NCI-H1694 treated with DMSO at 0.1 percent for 48 hours (cell line): ENCODE results near the gene TOR1A.

Experiments
- DNase-seq: peaks from one replicate; lab custom pipeline; 2025; lab: John Stamatoyannopoulos, UW

TOR1A gene, protein sequence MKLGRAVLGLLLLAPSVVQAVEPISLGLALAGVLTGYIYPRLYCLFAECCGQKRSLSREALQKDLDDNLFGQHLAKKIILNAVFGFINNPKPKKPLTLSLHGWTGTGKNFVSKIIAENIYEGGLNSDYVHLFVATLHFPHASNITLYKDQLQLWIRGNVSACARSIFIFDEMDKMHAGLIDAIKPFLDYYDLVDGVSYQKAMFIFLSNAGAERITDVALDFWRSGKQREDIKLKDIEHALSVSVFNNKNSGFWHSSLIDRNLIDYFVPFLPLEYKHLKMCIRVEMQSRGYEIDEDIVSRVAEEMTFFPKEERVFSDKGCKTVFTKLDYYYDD

DNA sequence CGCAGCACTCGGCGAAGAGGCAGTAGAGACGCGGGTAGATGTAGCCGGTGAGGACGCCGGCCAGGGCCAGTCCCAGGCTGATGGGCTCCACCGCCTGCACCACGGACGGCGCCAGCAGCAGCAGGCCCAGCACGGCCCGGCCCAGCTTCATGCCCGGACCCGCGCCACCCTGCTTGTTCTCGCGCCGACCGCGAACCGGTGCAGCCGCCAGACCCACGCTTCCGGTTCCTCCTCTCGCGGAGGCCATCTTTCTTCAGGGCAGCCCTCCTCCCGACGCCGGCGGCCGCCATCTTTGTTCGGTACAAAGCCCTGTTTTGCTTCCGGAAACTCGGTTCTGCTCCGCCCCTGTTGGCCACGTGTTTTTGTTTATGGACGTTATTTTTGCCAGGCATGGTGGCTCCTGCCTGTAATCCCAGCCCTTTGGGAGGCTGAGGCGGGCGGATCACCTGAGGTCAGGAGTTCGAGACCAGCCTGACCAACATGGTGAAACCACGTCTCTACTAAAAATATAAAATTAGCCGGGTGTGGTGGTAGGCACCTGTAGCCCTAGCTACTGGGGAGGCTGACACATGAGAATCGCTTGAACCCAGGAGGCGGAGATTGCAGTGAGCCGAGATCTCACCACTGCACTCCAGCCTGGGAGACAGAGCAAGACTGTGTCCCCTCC is at the start of gene TOR1A:
TOR1A (minus strand) TSS at position 202 of the 667 bp plus-strand sequence; CDS start at position 151, 51 bp downstream.
- peak; percentile 86 for DNase-seq

DNA sequence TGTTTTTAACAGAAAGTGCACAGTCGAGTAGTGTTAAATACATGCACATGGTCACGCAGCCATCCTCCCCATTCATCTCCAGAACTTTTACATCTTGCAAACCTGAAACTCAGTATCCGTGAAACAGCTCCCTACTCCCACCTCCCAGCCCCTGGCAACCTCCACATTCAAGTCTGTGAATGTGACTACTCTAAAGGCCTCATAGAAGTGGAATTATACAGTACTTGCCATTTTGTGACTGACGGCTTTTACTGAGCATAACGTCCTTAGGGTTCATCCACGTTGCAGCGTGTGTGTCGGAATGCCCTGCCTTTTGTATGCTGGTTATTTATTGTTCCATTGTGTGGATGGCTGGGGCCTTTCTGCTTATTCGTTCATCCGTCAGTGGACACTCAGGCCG is 47.1 kb upstream of the TOR1A start:
- DNase-seq, result no peak

DNA sequence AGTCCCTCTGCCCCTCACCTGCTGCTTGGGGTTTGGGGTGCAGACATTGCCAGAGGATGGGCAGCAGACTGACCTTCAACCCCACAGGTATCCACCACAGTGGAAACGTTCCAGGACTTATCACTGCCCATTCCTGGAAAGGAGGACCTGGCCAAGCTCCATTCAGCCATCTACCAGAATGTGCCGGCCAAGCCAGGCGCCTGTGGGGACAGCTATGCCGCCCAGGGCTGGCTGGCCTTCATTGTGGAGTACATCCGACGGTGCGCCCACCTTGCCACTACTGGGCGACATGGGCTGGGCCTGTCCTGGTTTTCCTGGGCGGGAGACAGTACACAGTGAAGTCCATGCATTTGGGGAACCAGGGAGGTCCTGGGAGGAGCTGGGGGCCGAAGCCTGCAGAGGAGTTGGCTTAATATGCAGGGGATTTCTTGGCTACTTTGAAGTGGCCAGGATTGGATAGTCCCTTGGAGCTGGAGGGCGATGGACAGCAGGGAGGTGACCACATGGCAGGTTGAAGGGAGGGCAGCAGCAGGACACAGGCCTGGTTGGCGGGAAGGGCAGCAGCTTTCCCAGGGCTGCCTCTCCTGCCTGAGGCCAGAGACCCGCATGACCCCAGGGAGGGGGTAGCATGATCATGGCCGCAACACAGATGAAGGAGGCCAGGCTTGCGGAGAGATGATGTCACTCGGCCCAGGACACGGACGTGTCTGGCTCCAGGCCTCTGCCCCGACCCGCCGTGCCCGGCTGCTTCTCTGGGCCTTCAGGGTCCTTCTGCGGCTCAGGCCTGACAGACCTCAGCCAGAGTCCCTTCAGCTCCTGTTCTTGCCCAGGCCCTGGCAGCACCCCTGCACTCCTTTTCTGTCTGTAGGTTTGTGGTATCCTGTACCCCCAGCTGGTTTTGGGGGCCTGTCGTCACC is 45.9 kb upstream of the TOR1A start:
- DNase-seq, result no peak

DNA sequence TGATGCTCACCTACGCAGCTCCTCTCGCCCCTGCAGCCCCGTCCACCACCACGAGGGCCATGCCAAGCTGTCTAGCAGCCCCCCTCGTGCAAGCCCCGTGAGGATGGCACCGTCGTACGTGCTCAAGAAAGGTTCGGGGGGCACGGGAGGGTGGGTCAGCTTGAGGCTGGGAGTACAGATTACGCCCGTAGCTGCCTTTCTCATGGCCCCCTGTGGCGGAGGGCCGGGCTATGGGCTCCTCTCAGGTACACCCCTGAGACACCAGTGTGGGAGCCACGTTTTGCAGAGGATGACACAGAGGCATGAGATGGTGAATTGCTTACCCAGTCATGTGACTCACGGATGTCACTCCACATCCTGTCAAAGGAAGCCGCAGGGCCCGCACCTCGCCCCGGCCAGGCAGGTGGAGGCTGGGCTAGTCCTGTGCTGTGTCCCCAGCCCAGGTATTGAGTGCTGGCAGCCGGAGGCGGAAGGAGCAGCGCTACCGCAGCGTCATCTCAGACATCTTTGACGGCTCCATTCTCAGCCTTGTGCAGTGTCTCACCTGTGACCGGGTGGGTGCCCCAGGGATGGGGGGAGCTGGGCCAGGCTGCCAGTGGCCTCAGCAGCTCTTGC is 45.0 kb upstream of the TOR1A start:
- DNase-seq, result no peak

DNA sequence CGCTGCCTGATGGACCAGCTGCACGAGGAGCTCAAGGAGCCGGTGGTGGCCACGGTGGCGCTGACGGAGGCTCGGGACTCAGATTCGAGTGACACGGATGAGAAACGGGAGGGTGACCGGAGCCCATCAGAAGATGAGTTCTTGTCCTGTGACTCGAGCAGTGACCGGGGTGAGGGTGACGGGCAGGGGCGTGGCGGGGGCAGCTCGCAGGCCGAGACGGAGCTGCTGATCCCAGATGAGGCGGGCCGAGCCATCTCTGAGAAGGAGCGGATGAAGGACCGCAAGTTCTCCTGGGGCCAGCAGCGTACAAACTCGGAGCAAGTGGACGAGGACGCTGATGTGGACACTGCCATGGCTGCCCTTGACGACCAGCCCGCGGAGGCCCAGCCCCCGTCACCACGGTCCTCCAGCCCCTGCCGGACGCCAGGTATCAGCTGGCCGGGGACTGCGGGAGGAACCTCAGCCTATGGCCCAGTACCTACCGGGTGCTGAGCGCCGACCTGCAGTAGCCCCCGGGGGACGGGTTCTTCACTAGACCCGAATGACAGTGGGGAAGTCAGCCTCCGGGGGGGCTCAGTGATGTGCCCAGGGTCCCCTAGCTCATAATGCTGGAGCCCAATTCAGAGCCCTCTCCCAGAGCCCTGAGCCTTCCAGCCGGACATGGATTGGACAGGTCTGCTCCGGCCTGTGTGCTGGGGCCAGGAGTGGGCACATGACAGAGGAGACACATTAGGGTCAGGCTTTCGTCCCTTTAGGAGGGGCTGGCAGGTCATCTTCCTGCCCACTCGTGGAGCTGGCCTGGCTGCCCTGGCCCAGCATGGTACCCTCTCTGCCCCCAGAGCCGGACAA is 44.3 kb upstream of the TOR1A start:
- no peak for DNase-seq

DNA sequence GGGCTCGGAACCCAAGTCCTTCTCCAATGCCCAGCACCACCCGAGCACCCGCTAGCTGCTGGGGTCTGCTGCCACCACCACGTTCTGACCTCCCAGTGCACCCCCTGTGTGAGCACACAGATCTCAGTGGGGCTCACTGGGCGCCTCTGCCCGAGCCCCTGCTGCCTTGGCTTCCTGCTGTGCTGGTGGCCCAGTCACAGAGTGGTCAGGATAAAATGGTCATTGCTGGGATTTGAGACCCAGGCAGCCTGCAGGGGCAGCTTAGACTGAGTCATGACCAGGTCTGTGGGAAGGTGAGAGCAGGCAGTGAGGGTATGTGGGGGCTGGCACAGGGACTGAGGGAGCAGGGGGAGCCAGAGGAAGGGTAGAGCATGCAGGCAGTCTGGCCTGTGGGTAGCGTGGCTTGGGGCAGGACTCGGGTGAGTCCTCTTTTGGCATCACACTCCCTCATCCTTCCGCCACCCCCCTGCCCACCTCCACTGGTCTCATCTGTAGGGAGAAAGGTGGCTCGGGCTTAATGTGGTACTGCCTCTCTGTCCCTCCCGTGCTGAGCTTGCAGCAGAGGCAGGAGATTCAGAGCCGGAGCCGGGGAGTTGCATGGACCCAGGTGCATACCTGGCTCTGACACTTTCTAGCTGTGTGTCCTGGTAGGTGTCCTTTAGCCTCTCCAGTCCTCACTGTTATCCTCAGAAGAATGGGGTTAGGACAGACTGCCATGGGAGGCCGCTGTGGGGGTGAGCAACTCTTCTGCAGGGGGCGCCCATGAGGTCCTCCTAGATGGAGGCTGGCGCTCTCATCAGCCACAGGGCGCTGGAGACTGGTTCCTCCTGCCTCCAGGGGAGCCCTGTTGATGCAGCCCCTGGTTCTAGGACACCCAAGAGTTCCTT is 43.4 kb upstream of the TOR1A start:
- DNase-seq, result no peak

DNA sequence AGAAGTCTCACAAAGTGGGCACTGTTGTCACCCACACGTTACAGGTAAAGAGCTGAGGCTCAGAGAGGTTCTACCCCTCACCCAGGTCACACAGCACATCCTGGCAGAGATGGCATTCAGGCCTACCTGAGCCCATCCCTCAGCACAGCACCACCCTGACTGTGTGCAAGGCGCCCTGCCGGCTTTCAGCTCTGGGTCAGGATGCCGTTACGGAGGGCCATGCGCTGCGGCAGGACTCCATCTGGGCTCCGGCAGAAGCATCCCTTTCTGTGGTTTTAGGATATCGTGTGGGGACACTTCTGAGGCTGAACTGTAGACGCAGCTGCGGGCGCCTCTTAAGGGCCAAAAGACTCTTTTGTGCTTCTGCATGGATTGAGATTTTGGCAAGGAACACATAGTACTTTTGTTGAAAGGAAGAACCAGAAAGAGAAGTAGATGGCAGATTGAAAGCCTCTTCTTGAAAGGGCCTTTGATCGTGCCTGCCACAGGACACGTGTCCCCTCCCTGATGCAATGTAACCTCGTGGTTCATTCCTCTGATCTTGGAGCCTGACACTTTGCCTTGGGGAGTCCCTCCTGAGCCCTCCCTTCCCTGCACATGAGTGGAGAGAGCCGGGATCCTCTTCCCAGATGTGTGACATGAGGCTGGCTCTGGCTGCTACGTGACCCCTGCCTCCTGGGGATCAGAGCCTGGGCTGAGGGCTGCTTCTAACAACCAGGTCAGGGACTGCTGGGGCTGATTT is 42.6 kb upstream of the TOR1A start:
- no peak for DNase-seq

DNA sequence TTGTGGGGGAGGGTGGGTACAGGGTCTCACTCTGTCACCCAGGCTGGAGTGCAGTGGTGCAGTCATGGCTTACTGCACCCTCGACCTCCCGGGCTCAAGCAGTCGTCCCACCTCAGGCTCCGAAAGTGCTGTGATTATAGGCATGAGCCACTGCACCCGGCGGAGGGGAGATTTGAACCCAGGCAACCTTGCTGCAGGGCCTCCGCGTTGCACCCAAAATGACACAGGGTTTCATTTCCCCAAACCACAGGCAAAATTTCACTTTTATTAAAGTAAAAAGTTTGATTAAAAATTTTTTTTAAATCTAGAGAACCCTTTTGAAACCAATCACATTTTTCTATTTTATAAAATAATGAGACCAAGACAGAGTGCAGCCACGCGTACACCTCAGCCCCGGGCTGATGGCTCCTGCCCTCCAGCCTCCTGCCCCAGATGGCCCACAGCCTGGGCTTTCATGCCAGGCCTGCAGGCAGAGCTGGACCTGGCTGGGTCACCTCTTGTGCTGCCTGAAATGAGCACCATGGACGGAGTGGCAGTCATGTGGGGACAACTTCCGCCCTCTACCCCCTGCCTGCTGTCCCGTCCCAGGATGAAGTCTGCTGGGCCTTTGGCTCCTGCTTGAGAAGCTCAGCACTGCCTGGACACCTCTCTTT is 41.9 kb upstream of the TOR1A start:
- DNase-seq, result no peak

DNA sequence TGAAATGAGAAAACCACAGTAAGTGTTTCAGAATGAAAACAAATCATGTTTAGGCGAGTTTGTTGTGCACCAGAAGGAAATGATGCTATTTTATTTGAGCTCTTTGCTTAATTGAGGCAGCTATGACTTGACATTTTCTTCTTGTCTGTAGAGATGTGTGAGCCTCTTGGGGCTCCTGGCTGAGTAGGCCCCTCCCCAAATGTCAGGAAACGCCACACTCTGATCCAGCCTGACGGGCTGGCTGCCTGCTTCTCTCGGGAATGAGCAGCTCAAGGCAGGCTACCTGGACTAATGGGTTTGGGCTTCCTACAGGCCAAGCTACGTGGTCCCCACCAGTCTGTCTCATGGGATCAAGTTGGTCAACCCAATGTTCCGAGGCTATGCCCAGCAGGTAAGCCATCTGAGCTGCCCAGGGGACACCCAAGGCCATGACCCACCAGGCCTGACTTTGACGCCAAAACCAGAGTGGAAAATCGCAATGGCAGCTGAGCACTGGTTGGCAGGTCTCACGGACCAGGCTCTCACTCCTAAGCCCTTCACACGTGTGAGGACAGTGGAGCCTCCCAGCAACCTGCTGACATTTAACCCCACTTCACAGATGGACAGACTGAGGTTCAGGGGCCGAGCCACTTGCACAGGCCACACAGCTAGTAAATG is 41.2 kb upstream of the TOR1A start:
- DNase-seq, result no peak

DNA sequence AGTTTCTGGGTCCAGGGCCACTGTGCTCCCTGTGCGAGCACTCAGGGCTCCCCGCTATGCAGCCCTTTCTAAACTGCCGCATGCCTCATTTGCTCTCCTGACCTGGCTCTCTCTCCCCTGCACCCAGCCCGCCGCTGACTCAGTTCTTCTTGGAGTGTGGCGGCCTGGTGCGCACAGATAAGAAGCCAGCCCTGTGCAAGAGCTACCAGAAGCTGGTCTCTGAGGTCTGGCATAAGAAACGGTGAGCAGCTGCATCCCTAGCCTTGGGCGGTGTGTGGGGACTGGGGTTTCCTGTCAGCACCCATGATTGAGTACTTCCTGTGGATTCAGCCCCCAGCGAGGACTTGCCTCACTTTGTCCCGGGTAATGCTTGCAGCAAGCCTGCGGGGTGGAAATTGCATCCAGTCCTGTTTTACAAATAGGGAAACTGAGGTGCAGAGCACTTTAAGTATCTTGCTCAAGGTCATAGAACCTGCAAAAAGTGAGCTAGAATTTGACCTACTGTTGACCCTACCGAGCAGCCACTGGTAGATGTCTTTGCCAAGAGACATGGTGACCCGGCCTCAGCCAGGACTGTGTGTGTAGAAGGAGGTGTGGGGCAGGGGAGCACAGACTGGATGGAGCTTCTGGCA is 39.2 kb upstream of the TOR1A start:
- DNase-seq, result no peak

DNA sequence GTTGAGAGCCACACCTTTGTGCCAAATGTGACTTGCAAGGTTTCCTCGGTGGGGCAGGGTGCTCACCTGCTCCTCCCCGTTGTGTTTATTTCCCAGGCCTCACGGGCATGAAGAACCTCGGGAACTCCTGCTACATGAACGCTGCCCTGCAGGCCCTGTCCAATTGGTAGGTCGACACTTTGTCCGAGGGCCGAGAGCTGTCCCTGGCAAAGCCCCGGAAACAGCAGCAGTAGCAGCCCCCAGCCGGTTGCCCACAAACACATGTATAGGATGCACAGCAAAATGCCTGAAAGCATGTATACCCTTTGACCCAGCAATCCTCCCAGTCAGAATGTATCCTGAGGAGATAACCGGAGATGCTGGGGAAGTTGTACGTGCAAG is 37.5 kb upstream of the TOR1A start:
- no peak for DNase-seq

DNA sequence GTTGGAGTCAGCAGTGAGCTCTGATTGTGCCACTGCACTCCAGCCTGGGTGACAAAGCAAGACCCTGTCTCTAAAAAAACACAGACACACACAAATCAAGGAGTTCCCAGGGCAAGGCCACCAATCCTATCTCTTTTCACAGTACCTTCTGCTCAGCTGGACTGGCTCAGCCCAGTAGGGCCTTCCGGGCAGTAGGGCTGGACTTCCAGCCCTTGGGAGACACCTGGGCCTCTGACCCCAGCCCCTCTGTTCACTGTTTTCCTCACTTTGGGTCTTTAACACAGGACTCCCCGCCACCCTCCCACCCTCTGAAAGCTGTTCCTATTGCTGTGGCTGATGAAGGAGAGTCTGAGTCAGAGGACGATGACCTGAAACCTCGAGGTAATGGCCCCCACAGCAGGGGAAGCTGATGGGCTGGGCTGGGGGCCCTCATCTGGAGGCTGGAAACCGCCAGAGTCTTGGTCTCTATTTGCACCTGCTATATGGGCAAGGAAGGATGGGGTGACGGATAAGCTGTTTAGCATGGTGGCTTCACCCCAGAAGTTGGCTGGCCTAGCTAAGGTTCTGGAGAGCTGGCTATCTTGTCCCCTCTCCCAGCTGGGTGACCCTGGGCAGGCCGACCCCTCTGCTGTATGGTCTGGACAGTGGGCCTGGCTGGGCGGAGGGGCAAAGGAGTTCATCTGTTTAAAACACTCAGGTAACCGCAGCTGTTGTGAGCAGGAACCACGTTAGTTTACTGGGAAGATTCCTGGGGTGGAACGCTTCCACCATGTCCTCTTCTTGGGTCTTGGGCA is 36.9 kb upstream of the TOR1A start:
- no peak for DNase-seq

DNA sequence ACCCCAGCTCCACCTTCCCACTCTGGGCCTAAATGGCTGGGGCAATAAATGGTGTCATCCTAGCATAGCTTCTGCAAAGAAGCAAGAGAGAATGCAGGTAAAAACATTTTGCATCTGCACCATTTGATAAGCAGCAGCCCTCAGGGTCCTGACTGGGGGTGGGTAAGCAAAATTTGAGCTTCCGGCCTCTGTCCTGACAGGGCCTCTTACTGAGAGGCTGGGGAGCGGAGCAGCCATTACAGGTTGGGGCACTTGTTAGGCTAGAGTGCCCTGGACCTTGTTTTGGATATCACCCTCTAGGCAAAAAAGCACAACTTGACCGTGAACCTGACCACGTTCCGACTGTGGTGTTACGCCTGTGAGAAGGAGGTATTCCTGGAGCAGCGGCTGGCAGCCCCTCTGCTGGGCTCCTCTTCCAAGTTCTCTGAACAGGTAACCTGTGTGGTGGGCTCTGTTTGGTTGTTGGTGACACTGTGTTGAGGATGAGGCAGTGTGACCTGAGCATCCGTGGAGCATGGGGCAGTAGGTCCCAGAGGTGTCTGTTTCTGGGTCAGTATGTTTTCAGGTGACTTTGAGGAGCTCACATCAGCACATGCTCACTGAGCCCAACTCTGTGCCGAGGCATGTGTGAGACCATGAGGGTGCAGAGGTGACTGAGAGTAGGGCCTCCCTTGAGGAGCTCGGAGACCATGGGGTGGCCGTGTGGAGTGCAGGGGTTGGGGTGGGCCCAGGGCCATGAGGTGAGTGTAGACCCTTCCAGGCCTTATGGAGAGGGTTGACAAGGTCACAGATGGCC is 34.4 kb upstream of the TOR1A start:
- DNase-seq, result no peak

DNA sequence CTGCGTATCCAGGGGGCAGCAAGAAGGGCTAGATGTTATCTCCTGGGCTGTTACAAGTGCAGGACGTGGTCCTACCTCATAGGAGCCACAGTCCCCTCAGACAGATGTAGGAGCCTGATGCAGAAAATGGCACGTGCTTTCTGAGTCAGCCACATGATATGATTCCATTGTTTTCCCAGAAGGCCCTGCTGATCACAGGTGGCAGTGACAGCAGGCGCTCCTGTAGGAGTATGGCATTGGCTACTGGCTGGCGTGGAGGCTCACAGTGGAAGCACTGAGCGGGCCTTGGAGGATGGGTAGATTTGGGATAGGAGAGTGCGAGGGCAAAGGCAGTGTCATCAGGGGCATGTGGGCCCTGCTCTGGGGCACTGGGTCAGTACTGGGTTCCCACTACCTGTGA is 33.3 kb upstream of the TOR1A start:
- DNase-seq, result no peak

DNA sequence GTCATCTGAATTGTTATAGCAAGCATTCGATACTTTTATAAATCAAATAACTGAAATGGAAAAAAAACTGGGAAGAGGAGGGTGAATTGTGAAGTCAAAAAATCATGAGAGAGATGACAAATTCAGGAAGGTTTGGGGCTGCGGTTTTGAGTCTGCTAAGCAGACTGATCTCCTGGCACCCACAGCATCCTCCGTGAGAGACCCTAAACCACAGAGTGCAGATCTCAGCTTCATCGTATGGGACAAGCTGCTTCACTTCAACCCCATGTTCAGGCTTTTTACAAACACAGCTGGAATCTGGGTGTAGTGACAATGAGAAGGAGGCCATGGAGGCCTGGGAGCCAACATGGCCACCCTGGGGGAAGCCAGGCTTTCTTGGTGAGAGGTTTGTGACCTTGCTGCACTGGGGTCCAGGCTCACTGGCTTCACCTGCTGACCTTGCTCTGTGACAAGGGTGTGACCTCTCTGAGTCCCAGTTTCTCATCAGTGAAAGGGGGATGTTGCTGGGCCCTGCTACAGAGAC is 30.7 kb upstream of the TOR1A start:
- DNase-seq, result no peak

DNA sequence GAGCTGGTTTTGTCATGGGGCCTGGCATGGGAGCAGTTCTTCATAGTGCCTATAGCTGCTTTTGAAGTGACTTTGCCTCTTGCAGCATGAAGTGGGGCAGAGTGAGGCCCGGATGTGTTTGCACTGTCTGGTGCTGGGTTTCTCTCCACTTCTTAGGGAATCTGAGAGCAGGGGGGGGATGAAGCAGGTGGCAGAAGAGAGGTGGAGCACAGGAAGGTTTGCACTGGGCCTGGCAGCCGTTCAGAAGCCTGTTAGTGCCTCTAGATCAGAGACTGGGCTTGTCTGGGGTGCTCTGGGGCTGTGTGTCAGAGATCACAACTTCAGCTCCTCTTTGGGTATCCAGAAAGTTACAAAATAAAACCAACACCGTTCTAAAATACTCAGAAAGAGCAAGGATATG is 29.7 kb upstream of the TOR1A start:
- no peak for DNase-seq
